NB4 (cell line): ENCODE results near the gene ARL13B.

Experiments
- DNase-seq: peaks from one replicate; pipeline ENCODE4 v3.0.0; 2010; ENCODE audit warnings: low read depth
- H3K4me3 ChIP-seq: one replicate; pipeline ENCODE4 v1.5.1; 2011; ENCODE audit warnings: mild to moderate bottlenecking, low read depth, low read length, moderate library complexity
- MYC ChIP-seq: IDR thresholded peaks from 2 replicates; pipeline ENCODE4 v1.6.1; 2011; ENCODE audit warnings: low read depth, low read length
- POLR2A ChIP-seq: IDR thresholded peaks from 2 replicates; pipeline ENCODE4 v1.6.1; 2011; ENCODE audit warnings: mild to moderate bottlenecking; ENCODE audit not compliant: insufficient read length; ENCODE audit errors: extremely low read depth
- TF ChIP-seq, protein P1 (sequence below): IDR thresholded peaks from one replicate; pipeline ENCODE4 v1.5.1; 2012; ENCODE audit warnings: low read depth, low read length
- TF ChIP-seq, protein P2 (sequence below): IDR thresholded peaks from 2 replicates; pipeline ENCODE4 v1.6.1; 2011; ENCODE audit warnings: low read depth, low read length

Gene ARL13B

GRCh38 chr3:94015025-94015424 lies 35.1 kb downstream of the ARL13B start:
- DNase-seq: no peak
- H3K4me3 ChIP-seq: no peak overlapping the region
- TF ChIP-seq, protein P1, sequence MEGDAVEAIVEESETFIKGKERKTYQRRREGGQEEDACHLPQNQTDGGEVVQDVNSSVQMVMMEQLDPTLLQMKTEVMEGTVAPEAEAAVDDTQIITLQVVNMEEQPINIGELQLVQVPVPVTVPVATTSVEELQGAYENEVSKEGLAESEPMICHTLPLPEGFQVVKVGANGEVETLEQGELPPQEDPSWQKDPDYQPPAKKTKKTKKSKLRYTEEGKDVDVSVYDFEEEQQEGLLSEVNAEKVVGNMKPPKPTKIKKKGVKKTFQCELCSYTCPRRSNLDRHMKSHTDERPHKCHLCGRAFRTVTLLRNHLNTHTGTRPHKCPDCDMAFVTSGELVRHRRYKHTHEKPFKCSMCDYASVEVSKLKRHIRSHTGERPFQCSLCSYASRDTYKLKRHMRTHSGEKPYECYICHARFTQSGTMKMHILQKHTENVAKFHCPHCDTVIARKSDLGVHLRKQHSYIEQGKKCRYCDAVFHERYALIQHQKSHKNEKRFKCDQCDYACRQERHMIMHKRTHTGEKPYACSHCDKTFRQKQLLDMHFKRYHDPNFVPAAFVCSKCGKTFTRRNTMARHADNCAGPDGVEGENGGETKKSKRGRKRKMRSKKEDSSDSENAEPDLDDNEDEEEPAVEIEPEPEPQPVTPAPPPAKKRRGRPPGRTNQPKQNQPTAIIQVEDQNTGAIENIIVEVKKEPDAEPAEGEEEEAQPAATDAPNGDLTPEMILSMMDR: no peak
- no peak for TF ChIP-seq MYC
- TF ChIP-seq POLR2A: no peak
- TF ChIP-seq, protein P2, sequence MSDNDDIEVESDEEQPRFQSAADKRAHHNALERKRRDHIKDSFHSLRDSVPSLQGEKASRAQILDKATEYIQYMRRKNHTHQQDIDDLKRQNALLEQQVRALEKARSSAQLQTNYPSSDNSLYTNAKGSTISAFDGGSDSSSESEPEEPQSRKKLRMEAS: no peak

DNA sequence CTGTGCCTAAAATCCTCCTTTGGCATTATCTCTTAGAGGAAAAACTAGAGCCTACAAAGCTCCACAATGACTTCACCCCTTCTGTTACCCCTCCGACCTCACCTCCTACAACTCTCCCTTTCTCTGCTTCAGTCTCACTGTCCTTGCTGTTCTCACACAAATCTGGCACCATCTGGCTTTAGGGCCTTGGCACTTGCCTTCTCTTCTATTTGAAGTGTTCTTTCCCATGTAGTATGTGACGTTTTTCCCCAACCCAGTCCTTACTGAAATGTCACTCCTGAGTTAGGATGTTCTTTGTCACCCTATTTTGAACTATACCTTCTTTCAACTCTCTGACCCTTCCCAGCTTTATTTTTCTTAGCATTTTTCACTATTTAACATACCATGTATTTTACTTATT lies 39.7 kb downstream of the ARL13B start:
- TF ChIP-seq, protein P1: no peak
- no peak overlapping the region for H3K4me3 ChIP-seq
- no peak for DNase-seq

GRCh38 chr3:94020293-94020692 lies 40.3 kb downstream of the ARL13B start:
- TF ChIP-seq, protein P1: no peak
- TF ChIP-seq, protein P2: no peak
- H3K4me3 ChIP-seq: no peak overlapping the region
- no peak for DNase-seq

DNA sequence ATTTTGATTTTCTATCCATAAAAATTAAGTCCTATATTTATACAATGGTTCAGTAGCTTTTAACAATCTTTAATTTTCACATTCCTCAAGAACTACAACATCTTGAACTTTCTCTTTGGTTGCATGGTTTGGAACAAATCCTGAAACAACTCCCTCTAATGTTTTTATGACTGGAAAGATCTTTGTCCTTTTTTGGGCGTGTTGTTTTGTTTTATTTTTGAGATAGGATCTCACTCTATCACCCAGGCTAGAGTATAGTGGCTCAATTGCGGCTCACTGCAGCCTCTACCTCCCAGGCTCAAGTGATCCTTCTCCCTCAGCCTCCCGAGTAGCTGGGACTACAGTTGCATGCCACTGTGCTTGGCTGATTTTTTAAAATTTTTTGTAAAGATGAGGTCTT lies 44.4 kb downstream of the ARL13B start:
- no peak overlapping the region for H3K4me3 ChIP-seq
- no peak for DNase-seq
- TF ChIP-seq, protein P2: no peak
- TF ChIP-seq, protein P1: no peak
- TF ChIP-seq MYC (no peak), POLR2A (no peak)

DNA sequence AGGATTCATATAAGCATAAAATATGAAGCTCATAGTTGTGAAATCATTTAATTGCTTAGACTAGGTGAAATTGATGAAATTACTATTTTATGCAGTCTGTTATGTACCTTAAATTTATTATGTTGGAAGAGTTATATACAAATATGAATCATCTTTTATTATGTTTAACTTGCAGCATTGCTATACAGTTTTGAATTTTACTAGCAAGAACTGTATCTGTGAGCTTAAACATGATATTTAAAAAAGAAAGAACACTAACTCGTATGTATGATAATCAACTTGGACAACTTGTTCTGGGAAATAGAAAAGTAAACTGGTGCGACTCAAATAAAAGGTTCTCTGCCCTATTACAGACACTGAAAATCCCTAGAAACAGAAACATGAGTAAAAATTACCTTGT lies 46.7 kb downstream of the ARL13B start:
- no peak for DNase-seq
- H3K4me3 ChIP-seq: no peak overlapping the region
- TF ChIP-seq, protein P1: no peak
- TF ChIP-seq, protein P2: no peak
- no peak for TF ChIP-seq MYC
- TF ChIP-seq POLR2A: no peak

DNA sequence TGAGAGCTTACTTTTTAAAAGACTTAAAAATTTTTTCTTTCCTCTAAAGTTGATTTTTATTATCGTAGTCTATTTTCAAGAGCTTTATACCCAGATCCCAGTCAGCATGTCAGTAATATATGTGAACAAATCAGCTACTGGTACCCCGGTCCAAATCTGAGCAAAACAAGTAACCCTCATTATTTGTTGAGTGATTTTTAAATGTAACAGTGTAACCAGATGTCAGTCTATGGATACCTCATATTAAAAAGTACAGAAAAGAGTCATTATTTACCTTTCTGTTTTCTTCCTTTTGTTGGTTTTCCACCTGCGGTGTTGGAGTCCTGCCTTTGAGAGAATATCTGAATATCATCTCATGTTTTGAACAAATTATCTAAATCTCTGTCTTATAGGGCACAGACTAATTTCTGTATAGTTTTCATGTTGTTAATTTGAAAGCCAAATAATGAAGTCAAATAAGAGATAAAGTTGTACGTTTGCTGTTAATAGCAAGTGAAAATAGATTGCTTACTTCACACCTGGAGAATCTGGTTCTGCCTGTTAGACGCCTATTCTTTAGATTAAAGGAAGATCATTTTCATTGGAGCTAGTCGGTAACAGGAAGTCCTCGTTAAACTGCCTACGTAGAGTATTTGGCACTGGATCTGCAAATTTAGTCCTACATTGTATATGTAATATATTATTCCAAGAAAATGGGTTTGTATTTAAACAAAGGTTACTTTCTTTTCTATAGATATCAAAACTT lies 48.3 kb downstream of the ARL13B start, which contains the start of gene STX19:
TSS of gene STX19 (minus strand) at position 505 of the 745 bp plus-strand sequence. CDS start 13,328 bp downstream, outside the sequence.
- DNase-seq: no peak
- TF ChIP-seq POLR2A: no peak
- TF ChIP-seq, protein P1: no peak
- TF ChIP-seq, protein P2: no peak
- TF ChIP-seq MYC: no peak
- no peak within 1 kb of the TSS for H3K4me3 ChIP-seq
